Measurements from ENCODE around the gene PHKB. TPM values are rescaled to one million over a fixed set of nuclear protein-coding genes. Genes with fewer than 3 reads are reported as not detected.

The PHKB gene
- total and polyA plus RNA-seq, 2 of the 8 experiments (the other 6 are each of a cell fraction or from before 2014, with no cell fraction given), result 18.6 to 38.3 TPM

DNA sequence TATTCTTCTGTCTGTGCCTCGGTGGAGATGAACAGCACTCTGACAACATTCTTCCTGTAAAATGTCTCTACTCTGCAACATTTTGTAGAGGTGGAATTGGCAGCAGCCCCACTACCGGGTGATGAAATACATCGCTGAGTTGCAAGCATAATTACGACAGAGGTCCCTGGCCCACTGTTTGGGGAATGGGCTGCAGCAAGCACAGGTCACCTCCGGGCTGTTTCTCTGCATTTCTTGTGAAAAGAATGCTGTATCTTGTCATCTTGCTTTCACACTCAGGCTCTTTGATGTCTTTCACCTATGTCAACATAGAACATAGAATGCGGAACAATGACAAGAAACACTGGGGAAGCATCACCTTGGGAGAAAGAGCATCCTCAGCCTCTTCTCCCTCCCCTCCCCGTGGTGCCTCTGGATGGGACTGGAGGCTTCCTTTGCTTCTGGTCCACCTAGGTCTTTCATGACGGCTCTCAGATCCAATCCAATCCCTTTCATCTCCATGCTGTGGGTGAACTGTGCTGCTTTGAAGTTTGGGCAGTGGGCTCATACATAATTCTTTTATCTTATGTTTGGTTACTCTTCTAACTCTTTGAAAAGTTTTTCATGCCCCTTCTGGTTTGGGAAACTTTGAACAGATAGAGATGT, 265.0 kb downstream of the PHKB start:
- Histone ChIP-seq H3K27me3 (replicated peaks in 1 of 4; ENCODE audit: control insufficient read depth in 3 of 4, extremely low read depth in 1 of 4, insufficient read depth in 3 of 4, low read length in 3 of 4) (no peaks in the 10 kb centered on the region), H2AFZ (ENCODE audit: low read length) (no peak overlapping the region), H3K18ac (ENCODE audit: extremely low read depth, low read length) (no peak overlapping the region), H2BK20ac (ENCODE audit: low read length) (no peak overlapping the region), H4K91ac (replicated peaks; ENCODE audit: insufficient read length, low read length) (no peak overlapping the region), H3K4ac (replicated peaks; ENCODE audit: insufficient read length, low read depth, low read length) (no peak overlapping the region), H4K8ac (ENCODE audit: extremely low read depth, insufficient read depth, low read length) (no peak overlapping the region), H2BK15ac (ENCODE audit: low read length) (no peak overlapping the region), H3K9me3 (ENCODE audit: insufficient read depth in 2 of 2, low read depth in 1 of 2, low read length in 1 of 2) (no peaks in the 10 kb centered on the region), H3K27ac (ENCODE audit: low read depth, low read length) (no peak overlapping the region), H3K23me2 (ENCODE audit: low read depth, low read length) (no peaks in the 10 kb centered on the region), H3K79me2 (ENCODE audit: control insufficient read depth in 1 of 2, insufficient read depth in 2 of 2, low read length in 2 of 2) (no peaks in the 10 kb centered on the region), H3K79me1 (ENCODE audit: low read depth, low read length) (no peaks in the 10 kb centered on the region), H4K5ac (ENCODE audit: insufficient read length, low read depth, low read length) (no peak overlapping the region), H3K9ac (replicated peaks in 1 of 4; ENCODE audit: extremely low read depth in 1 of 4, low read depth in 3 of 4, low read length in 3 of 4) (no peak overlapping the region), H3K4me2 (ENCODE audit: insufficient read depth in 1 of 2, low read depth in 2 of 2, low read length in 2 of 2) (no peak overlapping the region), H2BK120ac (replicated peaks; ENCODE audit: low read depth, low read length) (no peak overlapping the region), H3K4me1 (replicated peaks in 1 of 4; ENCODE audit: control insufficient read depth in 3 of 4, insufficient read depth in 4 of 4, low read length in 3 of 4) (peaks cover 0 to under 1% (median 0%) of the 10 kb centered on the region in 4 experiments; a peak in 1 of 7 replicates), H3K4me3 (ENCODE audit: extremely low read depth in 1 of 4, insufficient read depth in 2 of 4, low read depth in 3 of 4, low read length in 4 of 4) (no peak overlapping the region), H3K23ac (ENCODE audit: insufficient read length) (no peak overlapping the region), H3K14ac (ENCODE audit: insufficient read length) (no peak overlapping the region), H4K20me1 (replicated peaks in 1 of 2; ENCODE audit: control insufficient read depth in 1 of 2, insufficient read depth in 2 of 2, low read length in 2 of 2) (no peaks in the 10 kb centered on the region), H2BK12ac (ENCODE audit: low read depth, low read length) (no peak overlapping the region), H2BK5ac (ENCODE audit: low read depth, low read length) (no peak overlapping the region), H3K36me3 (ENCODE audit: control insufficient read depth in 2 of 4, insufficient read depth in 4 of 4, low read length in 3 of 4) (no peaks in the 10 kb centered on the region), H2AK5ac (ENCODE audit: low read depth, low read length) (no peak overlapping the region), H3K56ac (replicated peaks; ENCODE audit: insufficient read length, low read depth, low read length) (no peak overlapping the region)
- WGBS, 2 experiments (ENCODE audit: extremely low coverage in 1 of 2, insufficient coverage in 1 of 2, insufficient read length in 1 of 2, insufficient replicate concordance in 2 of 2, low coverage in 1 of 2, low lambda C conversion rate in 2 of 2, missing lambda C conversion rate in 1 of 2), result 89% methylated on average over 8 of the region's 8 CpGs; no CpG with 5 or more reads in 1 of the 2 experiments
- TF ChIP-seq RNF2 (IDR thresholded peaks at IDR 0.05; ENCODE audit: borderline replicate concordance, low read depth, low read length, missing control alignments, poor library complexity, severe bottlenecking) (no peak), YY1 (IDR thresholded peaks at IDR 0.05; ENCODE audit: low read depth, low read length) (no peak), SP2 (IDR thresholded peaks at IDR 0.05; ENCODE audit: low read length) (no peak), CBX8 (IDR thresholded peaks at IDR 0.05; ENCODE audit: borderline replicate concordance, low read depth, low read length) (no peak), BCL11A (IDR thresholded peaks at IDR 0.05; ENCODE audit: low read depth in 2 of 2, low read length in 2 of 2) (no peak), TCF12 (IDR thresholded peaks at IDR 0.05; ENCODE audit: low read depth, low read length) (no peak), SAP30 (IDR thresholded peaks at IDR 0.05; ENCODE audit: insufficient read depth, insufficient replicate concordance, low read length) (no peak), JUND (IDR thresholded peaks at IDR 0.05; ENCODE audit: low read length) (no peak), KDM1A (IDR thresholded peaks at IDR 0.05; ENCODE audit: borderline replicate concordance, low read length) (no peak), MAFK (IDR thresholded peaks at IDR 0.05; ENCODE audit: low read depth, low read length) (no peak)
- TF ChIP-seq, protein P1, sequence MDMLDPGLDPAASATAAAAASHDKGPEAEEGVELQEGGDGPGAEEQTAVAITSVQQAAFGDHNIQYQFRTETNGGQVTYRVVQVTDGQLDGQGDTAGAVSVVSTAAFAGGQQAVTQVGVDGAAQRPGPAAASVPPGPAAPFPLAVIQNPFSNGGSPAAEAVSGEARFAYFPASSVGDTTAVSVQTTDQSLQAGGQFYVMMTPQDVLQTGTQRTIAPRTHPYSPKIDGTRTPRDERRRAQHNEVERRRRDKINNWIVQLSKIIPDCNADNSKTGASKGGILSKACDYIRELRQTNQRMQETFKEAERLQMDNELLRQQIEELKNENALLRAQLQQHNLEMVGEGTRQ (IDR thresholded peaks at IDR 0.05; ENCODE audit: low read length), result no peak
- POLR2A ChIA-PET (ENCODE audit: partially characterized antibody), result no interaction called here
- DNase-seq (ENCODE audit: low read depth in 1 of 2, low spot score in 2 of 2) (no peak), FAIRE-seq (no peak)
- CTCF ChIA-PET (ENCODE audit: partially characterized antibody), result no interaction called here

All from H1 (cell line).